ENCODE data around the gene EML2.

- TF ChIP-seq CTCF (IDR thresholded peaks at IDR 0.05; ENCODE audit: insufficient read depth, low read depth, low read length) (no peak), EZH2 (IDR thresholded peaks at IDR 0.05; ENCODE audit: insufficient read depth, low read length) (no peak)
Measured at GRCh38 chr19:45595814-45596213, 43.4 kb downstream of the EML2 start.
